ENCODE data around the gene ADAMTS5.

The ADAMTS5 gene

DNA sequence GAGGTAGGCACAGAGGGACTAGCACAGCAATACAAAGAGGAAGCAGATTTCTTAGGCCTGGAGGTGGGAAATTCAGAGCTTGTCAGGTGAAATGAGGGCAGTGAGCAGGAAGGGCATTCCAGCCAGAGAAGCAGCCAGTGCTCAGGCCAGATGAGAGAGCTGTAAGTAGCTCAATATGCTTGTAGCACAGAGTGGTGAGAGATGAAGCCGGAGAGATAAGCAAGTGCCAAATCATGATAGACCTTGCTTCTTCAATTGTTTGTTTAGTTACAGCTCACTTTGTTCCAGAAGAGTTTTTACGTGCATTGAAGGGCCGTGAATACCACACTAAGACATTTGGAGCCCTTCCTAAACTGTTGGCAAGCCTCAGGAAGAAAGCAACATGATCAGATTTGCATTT is 79.6 kb downstream of the ADAMTS5 start:
- no peak for DNase-seq

- DNase-seq = no peak
Measured at GRCh38 chr21:26884436-26884835, 82.5 kb downstream of the ADAMTS5 start.

DNA sequence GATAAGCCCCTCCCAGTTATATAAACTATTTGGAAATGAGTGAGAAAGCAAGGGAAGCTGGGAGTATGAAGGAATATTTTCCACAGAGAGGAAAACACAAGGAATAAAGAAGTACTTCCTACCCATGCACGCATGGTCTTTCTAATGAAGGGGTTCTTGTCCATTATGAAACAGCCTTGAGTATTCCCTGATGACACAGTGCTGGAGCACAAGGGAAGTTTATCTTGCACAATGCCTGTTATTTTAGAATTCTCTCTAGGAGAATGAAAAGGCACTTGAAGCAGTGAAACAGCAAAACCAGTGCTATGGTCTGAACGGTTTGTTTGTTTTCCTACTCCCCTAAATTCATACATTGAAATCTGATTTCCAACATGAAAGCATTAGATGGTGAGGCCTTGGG is 83.1 kb downstream of the ADAMTS5 start:
- DNase-seq = no peak

DNA sequence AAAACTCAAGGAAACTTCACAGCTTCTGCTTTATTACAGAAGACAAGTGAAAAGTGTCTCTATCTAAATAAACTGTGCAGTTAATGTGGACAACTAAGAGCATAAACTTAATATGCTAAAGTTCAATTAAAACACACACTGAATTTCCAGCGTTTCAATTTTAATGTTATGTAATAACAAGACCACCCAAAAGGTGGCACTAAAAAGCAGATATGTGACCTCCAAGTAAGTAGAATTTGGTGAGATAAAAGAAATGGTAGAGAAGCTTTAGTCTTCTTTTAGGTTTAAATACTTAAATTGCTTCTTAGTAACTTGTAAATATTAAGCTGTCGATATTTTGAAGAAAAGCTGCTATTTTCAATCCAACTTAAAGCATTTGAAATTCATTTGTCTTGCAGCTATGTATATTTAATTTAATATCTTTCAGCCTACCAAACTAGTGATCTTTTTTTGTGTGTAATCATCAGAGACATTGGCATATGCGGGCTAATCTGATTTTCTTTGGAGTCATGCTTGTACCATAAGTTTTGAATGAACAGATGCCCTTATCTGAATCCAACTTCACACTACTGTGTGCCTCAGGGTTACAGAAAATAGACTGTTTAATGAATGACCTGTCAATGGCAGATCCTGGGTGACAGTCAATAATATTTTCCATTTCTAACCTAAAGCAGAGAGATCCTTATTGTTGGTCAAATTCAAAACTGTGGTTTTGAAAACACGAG is 85.2 kb downstream of the ADAMTS5 start:
- no peak for DNase-seq

DNA sequence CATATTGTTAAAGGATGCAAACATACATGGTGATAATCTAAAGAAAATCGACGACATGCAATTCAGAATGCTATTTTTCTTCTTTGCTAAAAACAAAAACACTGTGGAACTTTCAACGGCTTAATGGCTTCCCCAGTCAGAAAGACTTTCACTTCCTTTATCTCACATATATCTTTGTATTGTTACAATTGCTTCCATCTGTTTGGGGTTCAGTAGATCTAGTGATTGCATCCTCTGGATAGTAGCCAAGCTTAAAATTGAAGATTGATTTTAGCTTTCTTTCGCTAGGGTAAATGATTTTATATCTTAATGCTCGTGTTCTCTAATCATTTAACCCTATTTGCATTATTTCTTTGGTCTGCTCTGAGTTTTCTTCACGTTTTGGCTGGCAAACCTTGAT is 89.9 kb downstream of the ADAMTS5 start:
- DNase-seq = no peak

DNA sequence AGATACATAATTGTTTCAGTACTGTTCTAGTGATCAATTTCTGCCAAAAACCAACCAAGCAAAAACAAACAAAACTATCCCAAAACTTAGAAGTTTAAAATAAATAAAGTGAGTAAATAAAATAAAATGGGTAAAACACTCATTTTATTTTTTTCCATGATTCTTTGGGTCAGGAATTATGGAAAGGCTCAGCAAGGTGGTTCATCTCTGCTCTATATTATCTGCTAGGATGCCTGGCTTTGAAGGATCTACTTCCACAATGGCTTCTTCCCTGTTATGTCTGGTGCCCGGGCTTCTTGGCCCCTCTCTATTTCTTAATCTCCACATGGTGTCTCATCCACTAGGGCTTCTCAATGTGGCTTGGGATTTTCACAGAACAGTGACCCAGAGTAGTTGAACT is 92.5 kb downstream of the ADAMTS5 start:
- DNase-seq = no peak

Data from hypothalamus (tissue), 51 donors.